Common myeloid progenitor, CD34-positive (primary cell): ENCODE measurements around the gene JMJD6.

Experiments
- CTCF ChIA-PET: fragments of 350-600 bp; sonication (Branson Sonifier 250); formaldehyde crosslinking; loops from one replicate; lab custom pipeline; 2021; ENCODE audit warnings: antibody characterized with exemption; lab: Charles Lee
- POLR2A ChIA-PET: fragments of 350-600 bp; sonication (Branson Sonifier 250); formaldehyde crosslinking; loops from one replicate; lab custom pipeline; 2021; ENCODE audit warnings: antibody characterized with exemption; lab: Charles Lee
- DNase-seq, 3 donors: peaks; one replicate each; pipeline versions ENCODE4 v3.0.0 to v3.0.0-alpha.2; 2013
- H3K27ac ChIP-seq, 2 experiments: 1 replicate in 1 of 2; 2 replicates in 1 of 2; pipeline ENCODE4 v1.7.0; 2013; ENCODE audit warnings: inconsistent platforms in 2 of 2, low read length in 2 of 2, mild to moderate bottlenecking in 2 of 2, low read depth in 1 of 2, moderate library complexity in 1 of 2; ENCODE audit not compliant: severe bottlenecking in 2 of 2, insufficient read depth in 1 of 2, poor library complexity in 1 of 2
- H3K27me3 ChIP-seq, 5 experiments: replicated peaks in 2 of 5; 1 replicate in 3 of 5; 2 replicates in 2 of 5; pipeline versions ENCODE4 v1.6.1 to v1.7.0; 2013; ENCODE audit warnings: low read length in 4 of 5, mild to moderate bottlenecking in 2 of 5, moderate library complexity in 2 of 5, inconsistent platforms in 1 of 5; ENCODE audit not compliant: insufficient read depth in 5 of 5, control insufficient read depth in 4 of 5
- H3K36me3 ChIP-seq, 4 experiments: 1 replicate in 2 of 4; 2 replicates in 2 of 4; pipeline versions ENCODE4 v1.6.1 to v1.7.0; 2013; ENCODE audit warnings: low read length in 3 of 4, control low read depth in 1 of 4, mild to moderate bottlenecking in 1 of 4; ENCODE audit not compliant: control insufficient read depth in 4 of 4, insufficient read depth in 4 of 4
- H3K4me1 ChIP-seq, 4 experiments: 1 replicate in 3 of 4; 2 replicates in 1 of 4; pipeline versions ENCODE4 v1.6.1 to v1.7.1; 2013; ENCODE audit warnings: low read length in 3 of 4, mild to moderate bottlenecking in 3 of 4, control low read depth in 1 of 4, inconsistent platforms in 1 of 4, moderate library complexity in 1 of 4; ENCODE audit not compliant: control insufficient read depth in 4 of 4, insufficient read depth in 4 of 4; ENCODE audit errors: control extremely low read depth in 1 of 4
- H3K4me3 ChIP-seq, 7 experiments: 1 replicate in 4 of 7; 2 replicates in 3 of 7; pipeline versions ENCODE4 v1.5.1 to v1.7.0; 2013; ENCODE audit warnings: mild to moderate bottlenecking in 7 of 7, low read length in 6 of 7, moderate library complexity in 6 of 7, inconsistent platforms in 2 of 7, low read depth in 2 of 7, control low read depth in 1 of 7; ENCODE audit not compliant: insufficient read depth in 4 of 7, control insufficient read depth in 1 of 7; ENCODE audit errors: extremely low read depth in 1 of 7
- H3K9me3 ChIP-seq, 5 experiments: 1 replicate in 4 of 5; 2 replicates in 1 of 5; pipeline versions ENCODE4 v1.6.1 to v1.7.1; 2013; ENCODE audit warnings: low read length in 4 of 5, mild to moderate bottlenecking in 2 of 5, inconsistent platforms in 1 of 5, low read depth in 1 of 5, moderate library complexity in 1 of 5; ENCODE audit not compliant: control insufficient read depth in 4 of 5, insufficient read depth in 2 of 5; ENCODE audit errors: control extremely low read depth in 1 of 5
- WGBS: methylation state at CpG from one replicate; pipeline ENCODE4 v1.1.5; 2013; ENCODE audit not compliant: insufficient coverage; 5-methylcytosine and 5-hydroxymethylcytosine counted together

JMJD6 gene

DNA sequence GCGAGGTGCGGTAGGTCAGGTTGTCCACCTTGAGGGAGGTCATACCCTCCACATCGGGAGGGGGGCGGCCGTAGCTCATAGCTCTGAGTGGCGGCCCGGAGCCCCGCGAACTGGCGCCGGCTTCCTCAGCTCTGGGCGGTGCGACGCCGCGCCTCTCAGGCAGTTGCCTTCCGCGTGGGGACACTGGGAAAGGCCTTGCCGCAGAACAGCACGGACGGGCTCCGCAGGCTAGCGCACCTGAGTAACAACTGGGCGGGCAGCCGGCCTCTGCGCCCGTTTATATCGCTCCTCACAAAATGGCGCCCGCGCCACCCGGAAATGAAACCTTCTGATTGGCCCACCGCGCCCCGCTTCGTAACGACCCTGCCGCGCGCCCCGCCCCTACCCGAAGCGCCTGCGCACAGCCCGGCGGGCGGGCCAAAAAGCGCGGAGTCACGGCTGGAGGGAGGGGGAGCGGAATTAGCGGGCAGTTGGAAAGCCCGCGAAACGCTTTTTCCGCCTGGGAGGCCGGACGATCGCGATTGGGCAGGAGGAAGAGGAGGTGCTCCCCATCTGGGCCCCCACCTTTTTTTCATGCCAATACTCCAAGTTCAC is 10.8 kb upstream of the JMJD6 start, which contains the start of gene SRSF2:
SRSF2 (minus strand) TSS at position 250 of the 594 bp plus-strand sequence; CDS start at position 79, 171 bp downstream.
- ChIA-PET POLR2A (interaction anchor here (0.7 to 3.6 kb wide), 3 partner anchors 10 to 43 kb away, joined by 3 to 33 read pairs (median 4); partner anchors contain the start of genes JMJD6 and METTL23), CTCF (interaction anchor here (1.6 to 3.6 kb wide), 2 partner anchors 10 to 23 kb away, joined by 3 to 14 read pairs; partner anchors contain the start of genes JMJD6 and METTL23)
- Histone ChIP-seq H3K4me1 (peaks cover 32 to 47% (median 38%) of the 10 kb centered on the region in 4 experiments), H3K9me3 (no peaks in the 10 kb centered on the region), H3K27ac (peak within 1 kb of the TSS; percentile 88 to 95), H3K27me3 (no peaks in the 10 kb centered on the region), H3K4me3 (peak within 1 kb of the TSS; percentile 98 to 100 (median 99)), H3K36me3 (peaks cover 8 to 46% (median 37%) of the 10 kb centered on the region in 4 experiments)
- DNase-seq = peak; percentile 98 to 99 (median 99)
- 0% methylated on average over 43 of the region's 60 CpGs for WGBS

DNA sequence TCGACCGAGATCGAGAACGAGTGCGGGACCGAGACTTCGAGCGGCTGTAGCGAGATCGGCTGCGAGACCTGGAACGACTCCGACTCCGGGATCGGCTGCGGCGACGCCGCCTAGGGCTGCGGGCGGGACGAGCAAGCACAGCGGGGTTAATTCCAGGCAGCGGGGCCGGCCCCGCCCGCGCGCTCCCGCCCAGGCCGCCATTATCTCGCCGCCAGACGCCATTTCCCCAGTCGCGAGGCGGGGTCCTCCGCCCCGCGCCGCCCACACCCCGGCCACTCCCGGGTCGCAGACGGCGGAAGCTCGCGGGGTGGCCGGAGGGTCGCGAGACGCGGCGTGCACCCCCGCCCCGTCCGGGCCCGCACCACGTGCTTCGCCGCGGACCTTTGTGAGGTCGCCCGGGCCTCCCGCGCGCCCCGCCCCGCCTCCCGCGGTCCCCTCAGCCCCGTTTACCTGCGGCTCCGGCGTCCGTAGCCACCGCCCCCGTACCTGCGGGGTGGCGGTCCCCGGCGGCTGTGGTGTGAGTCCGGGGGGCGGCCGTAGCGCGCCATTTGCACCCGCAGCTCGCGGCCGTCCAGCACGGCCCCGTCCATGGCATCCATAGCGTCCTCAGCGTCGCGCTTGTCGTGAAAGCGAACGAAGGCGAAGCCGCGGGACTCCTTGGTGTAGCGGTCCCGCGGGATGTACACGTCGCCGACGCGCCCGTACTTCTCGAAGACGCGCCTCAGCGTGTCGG is 10.1 kb upstream of the JMJD6 start:
- Histone ChIP-seq H3K4me3 (peak overlapping the region; percentile 97 to 100 (median 99)), H3K9me3 (no peaks in the 10 kb centered on the region), H3K36me3 (peaks cover 7 to 47% (median 36%) of the 10 kb centered on the region in 4 experiments), H3K27ac (peak overlapping the region; percentile 88 to 93), H3K27me3 (no peaks in the 10 kb centered on the region), H3K4me1 (peaks cover 32 to 50% (median 38%) of the 10 kb centered on the region in 4 experiments)
- ChIA-PET POLR2A (interaction anchor here (0.7 to 3.6 kb wide), 2 partner anchors 9 to 44 kb away, joined by 4 to 33 read pairs; partner anchors contain the start of genes JMJD6 and METTL23), CTCF (interaction anchor here (0.9 to 3.6 kb wide), 3 partner anchors 9 to 23 kb away, joined by 3 to 14 read pairs (median 3); partner anchors contain the start of genes JMJD6 and METTL23)
- peak; percentile 67 to 83 (median 75) for DNase-seq
- under 1% methylated on average over 76 of the region's 117 CpGs for WGBS

DNA sequence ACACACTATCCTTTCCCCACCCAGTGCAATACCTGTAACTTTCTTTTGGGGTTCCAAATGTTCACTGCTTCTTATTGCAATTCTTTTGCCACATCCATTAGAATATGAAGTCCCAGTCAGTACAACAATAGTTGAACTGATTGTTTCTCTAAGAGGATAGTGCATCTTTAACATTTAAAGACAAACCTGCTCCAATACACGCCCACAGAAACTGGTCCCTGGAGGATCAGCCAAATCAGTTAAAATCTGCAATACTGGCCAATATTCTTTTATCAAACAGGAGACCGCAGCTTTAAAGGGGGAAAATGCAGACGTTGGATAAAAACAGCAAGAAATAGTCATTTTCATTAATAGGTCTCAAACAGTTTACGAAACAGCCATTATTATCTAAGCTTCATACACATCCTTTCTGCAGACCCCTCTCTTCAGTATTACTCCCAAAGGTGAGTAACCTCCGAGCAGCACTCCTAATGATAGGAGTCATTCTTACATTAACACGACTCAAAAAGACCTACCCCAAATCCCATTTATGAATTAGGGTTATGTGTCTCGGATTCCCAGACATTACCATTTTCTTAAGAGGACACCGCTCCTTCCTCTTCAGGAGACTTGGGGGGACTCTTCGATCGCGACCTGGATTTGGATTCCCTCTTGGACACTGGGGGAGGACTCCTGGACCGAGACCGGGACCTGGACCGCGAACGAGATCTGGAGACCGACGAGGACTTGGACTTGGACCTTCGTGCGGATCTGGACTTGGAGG is 9.4 kb upstream of the JMJD6 start:
- peak overlapping the region; percentile 97 to 100 (median 99) for H3K4me3 ChIP-seq
- H3K36me3 ChIP-seq = peaks cover 9 to 52% (median 40%) of the 10 kb centered on the region in 4 experiments
- peaks cover 32 to 52% (median 38%) of the 10 kb centered on the region in 4 experiments for H3K4me1 ChIP-seq
- H3K9me3 ChIP-seq = no peaks in the 10 kb centered on the region
- DNase-seq = no peak
- no peaks in the 10 kb centered on the region for H3K27me3 ChIP-seq
- POLR2A ChIA-PET = interaction anchor here (3.6 kb wide), 1 partner anchor 9 kb away, joined by 33 read pairs; the partner anchor contains the start of genes JMJD6 and METTL23
- 2% methylated on average over 16 of the region's 20 CpGs for WGBS
- peak overlapping the region; percentile 88 to 93 for H3K27ac ChIP-seq
- CTCF ChIA-PET = interaction anchor here (0.6 to 3.6 kb wide), 6 partner anchors 9 to 88 kb away, joined by 3 to 14 read pairs (median 3); partner anchors contain the start of genes JMJD6 and METTL23

DNA sequence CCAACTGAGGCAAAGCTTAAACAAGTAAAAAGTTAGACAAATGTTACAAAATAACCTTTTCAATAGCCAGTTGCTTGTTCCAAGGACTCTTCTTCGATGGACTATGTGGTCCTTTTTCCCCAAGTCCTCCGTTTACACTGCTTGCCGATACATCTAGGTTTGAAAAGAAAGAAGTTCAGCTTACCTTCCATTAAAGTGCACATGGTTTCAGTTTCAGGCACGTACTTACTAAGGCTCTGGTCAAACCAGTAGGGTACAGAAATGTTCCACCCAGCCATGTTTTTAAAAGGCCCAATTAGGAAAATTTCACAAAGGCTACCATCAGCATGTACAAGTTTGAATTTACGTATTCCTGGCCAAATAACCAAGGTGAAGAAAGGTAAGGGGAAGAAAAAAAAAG is 8.6 kb upstream of the JMJD6 start:
- Histone ChIP-seq H3K27ac (peak overlapping the region; percentile 17 to 93), H3K4me3 (peak overlapping the region in 6 of 7 experiments; percentile 97 to 100 (median 99)), H3K27me3 (no peaks in the 10 kb centered on the region), H3K9me3 (no peaks in the 10 kb centered on the region), H3K36me3 (peaks cover 9 to 56% (median 44%) of the 10 kb centered on the region in 4 experiments), H3K4me1 (peaks cover 32 to 50% (median 38%) of the 10 kb centered on the region in 4 experiments)
- POLR2A ChIA-PET = interaction anchor here (3.6 kb wide), 1 partner anchor 8 kb away, joined by 33 read pairs; the partner anchor contains the start of genes JMJD6 and METTL23
- peak in 2 of 3 donors; percentile 58 to 61 for DNase-seq
- CTCF ChIA-PET = interaction anchor here (0.6 to 1.8 kb wide), 4 partner anchors 10 to 504 kb away, joined by 3 to 5 read pairs (median 3); no protein-coding TSS in a partner anchor
- WGBS = 5% methylated on average over 4 of the region's 5 CpGs

DNA sequence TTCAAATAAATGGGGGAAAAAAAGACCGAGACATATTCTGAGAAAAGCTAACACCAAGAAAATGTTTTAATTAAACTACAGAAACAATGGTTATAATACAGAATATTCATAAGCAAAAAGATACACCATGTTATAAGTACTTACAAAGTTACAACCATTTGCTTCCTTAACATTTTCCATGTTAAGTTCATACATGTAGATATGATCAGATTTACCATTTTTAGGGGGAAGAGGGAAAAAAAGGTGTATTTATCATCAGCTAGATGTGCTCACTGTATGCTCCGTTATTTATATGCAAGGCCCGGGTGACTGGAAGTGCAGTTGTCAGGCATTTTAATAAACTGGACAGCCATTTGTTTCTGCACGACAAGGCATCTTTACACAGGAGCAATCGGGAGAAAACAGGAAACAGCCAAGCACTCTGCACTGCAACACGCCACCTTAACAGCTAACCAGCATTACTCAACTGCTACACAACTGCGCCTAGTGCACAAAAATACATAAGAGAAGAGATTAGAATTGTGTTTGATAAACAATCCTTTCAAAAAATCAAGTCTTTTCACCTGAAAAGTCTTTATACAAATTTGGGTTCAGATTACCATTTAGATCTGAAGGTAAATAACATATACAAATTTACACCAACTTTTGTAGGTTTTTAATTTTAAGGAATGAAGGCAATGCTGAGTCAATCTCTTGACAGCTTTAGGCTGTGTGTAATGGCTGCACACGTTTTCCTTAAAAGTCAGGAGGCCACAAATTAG is 7.9 kb upstream of the JMJD6 start:
- no peaks in the 10 kb centered on the region for H3K9me3 ChIP-seq
- ChIA-PET CTCF (interaction anchor here (1.0 to 1.8 kb wide), 2 partner anchors 10 to 505 kb away, joined by 3 to 5 read pairs; no protein-coding TSS in a partner anchor), POLR2A (no interaction called here)
- peak overlapping the region; percentile 17 to 100 (median 99) for H3K4me3 ChIP-seq
- no peaks in the 10 kb centered on the region for H3K27me3 ChIP-seq
- DNase-seq = peak in 2 of 3 donors; percentile 34 to 45
- peaks cover 33 to 54% (median 38%) of the 10 kb centered on the region in 4 experiments for H3K4me1 ChIP-seq
- peaks cover 9 to 60% (median 47%) of the 10 kb centered on the region in 4 experiments for H3K36me3 ChIP-seq
- peak overlapping the region; percentile 17 to 93 for H3K27ac ChIP-seq
- WGBS = 50% methylated on average over 1 of the region's 8 CpGs

DNA sequence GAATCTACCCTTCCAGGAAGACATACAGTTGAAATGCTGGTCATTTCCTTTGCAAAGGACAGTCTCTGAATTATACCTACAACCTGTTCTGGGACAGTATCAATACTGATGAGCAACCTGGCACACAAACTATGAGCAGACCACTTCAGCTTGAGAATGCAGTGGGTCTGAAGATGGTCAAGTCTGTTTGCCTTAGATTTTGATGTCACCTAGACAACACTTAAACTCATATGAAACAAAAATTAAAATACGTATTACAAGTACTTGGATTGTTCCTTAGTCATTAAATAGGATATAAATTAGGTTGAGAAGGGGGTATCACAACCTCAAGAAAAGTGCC is 7.2 kb upstream of the JMJD6 start:
- DNase-seq = no peak
- H3K27ac ChIP-seq = no peak overlapping the region
- peaks cover 9 to 60% (median 48%) of the 10 kb centered on the region in 4 experiments for H3K36me3 ChIP-seq
- peak overlapping the region in 2 of 7 experiments; percentile 35 to 99 for H3K4me3 ChIP-seq
- no peaks in the 10 kb centered on the region for H3K9me3 ChIP-seq
- no peaks in the 10 kb centered on the region for H3K27me3 ChIP-seq
- ChIA-PET POLR2A (no interaction called here), CTCF (no interaction called here)
- peaks cover 29 to 51% (median 33%) of the 10 kb centered on the region in 4 experiments for H3K4me1 ChIP-seq
- no CpG with 5 or more reads among the region's 1 CpG for WGBS
